Fibroblast of lung (primary cell): ENCODE data around the gene AK5.

Source experiments
- EZH2 ChIP-seq: IDR thresholded peaks from 2 replicates; pipeline ENCODE4 v1.5.1; 2012; ENCODE audit warnings: low read length, control low read depth, mild to moderate bottlenecking; ENCODE audit errors: missing control alignments
- TF ChIP-seq, protein P1 (sequence below), 2 donors: IDR thresholded peaks in 1 of 2; conservative IDR thresholded peaks in 1 of 2; 1 replicate in 1 of 2; 2 replicates in 1 of 2; pipeline ENCODE4 v1.5.1; 2011 to 2012; ENCODE audit warnings: low read length in 2 of 2, control low read depth in 1 of 2, inconsistent platforms in 1 of 2, low read depth in 1 of 2, mild to moderate bottlenecking in 1 of 2

GRCh38 chr1:77322061-77322900 is 40.5 kb downstream of the AK5 start:
- TF ChIP-seq, protein P1, sequence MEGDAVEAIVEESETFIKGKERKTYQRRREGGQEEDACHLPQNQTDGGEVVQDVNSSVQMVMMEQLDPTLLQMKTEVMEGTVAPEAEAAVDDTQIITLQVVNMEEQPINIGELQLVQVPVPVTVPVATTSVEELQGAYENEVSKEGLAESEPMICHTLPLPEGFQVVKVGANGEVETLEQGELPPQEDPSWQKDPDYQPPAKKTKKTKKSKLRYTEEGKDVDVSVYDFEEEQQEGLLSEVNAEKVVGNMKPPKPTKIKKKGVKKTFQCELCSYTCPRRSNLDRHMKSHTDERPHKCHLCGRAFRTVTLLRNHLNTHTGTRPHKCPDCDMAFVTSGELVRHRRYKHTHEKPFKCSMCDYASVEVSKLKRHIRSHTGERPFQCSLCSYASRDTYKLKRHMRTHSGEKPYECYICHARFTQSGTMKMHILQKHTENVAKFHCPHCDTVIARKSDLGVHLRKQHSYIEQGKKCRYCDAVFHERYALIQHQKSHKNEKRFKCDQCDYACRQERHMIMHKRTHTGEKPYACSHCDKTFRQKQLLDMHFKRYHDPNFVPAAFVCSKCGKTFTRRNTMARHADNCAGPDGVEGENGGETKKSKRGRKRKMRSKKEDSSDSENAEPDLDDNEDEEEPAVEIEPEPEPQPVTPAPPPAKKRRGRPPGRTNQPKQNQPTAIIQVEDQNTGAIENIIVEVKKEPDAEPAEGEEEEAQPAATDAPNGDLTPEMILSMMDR (conservative IDR thresholded peaks at IDR 0.05 in 1 of 2, IDR thresholded peaks at IDR 0.05 in 1 of 2; ENCODE audit: low read depth in 1 of 2, low read length in 2 of 2), result no peak
- TF ChIP-seq EZH2, result no peak
